B cell (primary cell): ENCODE measurements around the gene PREX1. TPM values are rescaled to one million over a fixed set of nuclear protein-coding genes. Genes with fewer than 3 reads are reported as not detected.

Experiments used
- ATAC-seq: fragments of 200-7000 bp; cut with Tn5 transposase; one replicate; pipeline ENCODE4 v1.10.0; 2021; ENCODE audit warnings: low read depth, mild to moderate bottlenecking, moderate number of reproducible peaks, moderate library complexity
- CTCF ChIA-PET: fragments of 350-600 bp; sonication (Branson Sonifier 250); formaldehyde crosslinking; loops from one replicate; lab custom pipeline; 2021; ENCODE audit warnings: antibody characterized with exemption, inconsistent platforms; lab: Charles Lee
- POLR2A ChIA-PET: fragments of 350-600 bp; sonication (Branson Sonifier 250); formaldehyde crosslinking; loops from one replicate; lab custom pipeline; 2021; ENCODE audit warnings: antibody characterized with exemption; lab: Charles Lee
- DNase-seq: peaks from one replicate; pipeline ENCODE4 v3.0.0; 2013
- H2AFZ ChIP-seq: 2 replicates; pipeline ENCODE4 v1.6.1; 2012; ENCODE audit warnings: mild to moderate bottlenecking, low read depth, low read length; ENCODE audit not compliant: insufficient read depth, poor library complexity, severe bottlenecking
- H3K27ac ChIP-seq, 2 donors: 1 replicate in 1 of 2; 2 replicates in 1 of 2; pipeline ENCODE4 v1.5.1; 2012 to 2013; ENCODE audit warnings: low read length in 2 of 2, mild to moderate bottlenecking in 2 of 2, moderate library complexity in 1 of 2
- H3K27me3 ChIP-seq, 4 experiments: fragments of 200-600 bp in 1 of 4; sonication (generic) in 1 of 4; replicated peaks in 1 of 4; 1 replicate in 2 of 4; 2 replicates in 2 of 4; pipeline versions ENCODE4 v1.6.1 to v1.7.0; 2013 to 2016; ENCODE audit warnings: low read length in 3 of 4, mild to moderate bottlenecking in 2 of 4, mixed read lengths in 1 of 4, moderate library complexity in 1 of 4; ENCODE audit not compliant: insufficient read depth in 4 of 4, control insufficient read depth in 3 of 4; ENCODE audit errors: control extremely low read depth in 1 of 4
- H3K36me3 ChIP-seq, 2 experiments: replicated peaks in 1 of 2; 1 replicate in 1 of 2; 2 replicates in 1 of 2; pipeline versions ENCODE4 v1.6.1 to v1.7.1; 2013; ENCODE audit warnings: low read length in 1 of 2; ENCODE audit not compliant: insufficient read depth in 2 of 2, control insufficient read depth in 1 of 2; ENCODE audit errors: control extremely low read depth in 1 of 2, extremely low read depth in 1 of 2
- H3K4me1 ChIP-seq, 2 donors: fragments of 200-600 bp in 1 of 2; sonication (generic) in 1 of 2; 1 replicate in 1 of 2; 2 replicates in 1 of 2; pipeline versions ENCODE4 v1.5.1 to v1.6.1; 2013 to 2017; ENCODE audit warnings: low read length in 2 of 2; ENCODE audit not compliant: control insufficient read depth in 2 of 2, insufficient read depth in 2 of 2
- H3K4me2 ChIP-seq: replicated peaks from 2 replicates; pipeline ENCODE3; 2012; ENCODE audit warnings: mild to moderate bottlenecking, low read depth, low read length; ENCODE audit not compliant: poor library complexity, severe bottlenecking
- H3K4me3 ChIP-seq, 5 experiments: fragments of 200-600 bp in 1 of 5; sonication (generic) in 1 of 5; 1 replicate in 3 of 5; 2 replicates in 2 of 5; pipeline versions ENCODE4 v1.5.1 to v1.7.0; 2011 to 2016; ENCODE audit warnings: low read length in 4 of 5, mild to moderate bottlenecking in 4 of 5, low read depth in 2 of 5, control low read depth in 1 of 5, moderate library complexity in 1 of 5; ENCODE audit not compliant: insufficient read depth in 1 of 5; ENCODE audit errors: control extremely low read depth in 1 of 5, extremely low read depth in 1 of 5
- H3K79me2 ChIP-seq: fragments of 200-600 bp; sonication (generic); one replicate; pipeline ENCODE4 v1.6.0; 2016; ENCODE audit warnings: low read length; ENCODE audit not compliant: control insufficient read depth, insufficient read depth
- H3K9ac ChIP-seq: fragments of 200-600 bp; sonication (generic); 2 replicates; pipeline ENCODE4 v1.6.1; 2017; ENCODE audit warnings: mild to moderate bottlenecking, low read length, moderate library complexity
- H3K9me3 ChIP-seq, 3 donors: one replicate each; pipeline versions ENCODE4 v1.6.1 to v1.7.1; 2013; ENCODE audit warnings: low read length in 2 of 3; ENCODE audit not compliant: control insufficient read depth in 2 of 3, insufficient read depth in 1 of 3; ENCODE audit errors: control extremely low read depth in 1 of 3
- H4K20me1 ChIP-seq: 2 replicates; pipeline ENCODE4 v1.6.0; 2012; ENCODE audit warnings: mild to moderate bottlenecking, low read length; ENCODE audit not compliant: insufficient read depth, control insufficient read depth, poor library complexity, severe bottlenecking
- H3K27ac Mint-ChIP-seq: one replicate; pipeline ENCODE4 v1.8.0; 2021; ENCODE audit warnings: mixed read lengths
- H3K27me3 Mint-ChIP-seq: one replicate; pipeline ENCODE4 v1.8.0; 2021; ENCODE audit warnings: mixed read lengths
- H3K4me1 Mint-ChIP-seq: one replicate; pipeline ENCODE4 v1.8.0; 2021; ENCODE audit warnings: mixed read lengths
- H3K4me3 Mint-ChIP-seq: one replicate; pipeline ENCODE4 v1.8.0; 2021; ENCODE audit warnings: mixed read lengths
- H3K9me3 Mint-ChIP-seq: one replicate; pipeline ENCODE4 v1.8.0; 2022; ENCODE audit warnings: mixed read lengths; ENCODE audit not compliant: insufficient read depth
- EZH2 ChIP-seq: IDR thresholded peaks from 2 replicates; pipeline ENCODE4 v1.6.1; 2012; ENCODE audit warnings: borderline replicate concordance, low read depth, mild to moderate bottlenecking, moderate library complexity, low read length; ENCODE audit not compliant: insufficient read depth, poor library complexity, severe bottlenecking
- WGBS: methylation state at CpG from one replicate; pipeline ENCODE4 v1.1.5; 2013; ENCODE audit warnings: missing lambda C conversion rate; ENCODE audit not compliant: insufficient coverage; 5-methylcytosine and 5-hydroxymethylcytosine counted together
- intact Hi-C: fragments of 100-400 bp; cut with micrococcal nuclease; formaldehyde crosslinking; loops from one replicate; pipeline ENCODE4 v1.10.0; 2022
- polyA plus RNA-seq: library from polyadenylated mRNA; depleted of rRNA; stranded (reverse); fragments of >200 nt; gene quantifications from 2 replicates; pipeline ENCODE4 v1.2.3, GENCODE V29; 2012
- total RNA-seq, 2 donors: library from RNA; stranded (reverse); fragments of 120-200 nt in 1 of 2; gene quantifications; 1 replicate in 1 of 2; 2 replicates in 1 of 2; pipeline versions ENCODE4 v1.2.3 to v1.2.4, GENCODE V29; 2013 to 2022
- TF ChIP-seq, protein P1 (sequence below): fragments of 200-600 bp; IDR thresholded peaks from one replicate; pipeline ENCODE4 v1.8.0; 2022; ENCODE audit warnings: antibody characterized with exemption, mild to moderate bottlenecking

The PREX1 gene
- total and polyA plus RNA-seq, 2 donors (not counting 1 experiment from before 2014, with no cell fraction given): 79.1 to 99.4 TPM

DNA sequence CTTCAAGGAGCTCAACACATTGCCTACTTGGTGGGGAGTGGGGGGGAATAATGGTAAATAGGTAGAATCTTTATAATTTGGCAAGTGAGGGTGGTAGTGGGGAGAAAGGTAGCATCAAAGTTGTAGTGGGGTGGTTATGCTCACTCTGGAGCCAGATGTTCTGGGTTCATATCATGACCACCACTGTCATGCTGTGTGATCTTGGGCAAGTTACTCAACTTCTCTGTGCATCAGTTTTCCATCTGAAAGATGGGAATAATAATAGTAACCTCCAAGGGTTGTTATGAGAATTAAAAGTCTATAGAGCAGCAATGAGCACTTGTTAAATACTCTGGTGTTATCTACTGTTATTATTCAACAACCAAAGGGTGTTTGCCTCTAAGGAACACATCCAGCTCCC, 22.0 kb upstream of the PREX1 start:
- Mint-ChIP-seq H3K27ac (no peak overlapping the region), H3K4me3 (no peak overlapping the region), H3K9me3 (peaks cover 4% of the 10 kb centered on the region), H3K27me3 (no peaks in the 10 kb centered on the region), H3K4me1 (peaks cover 28% of the 10 kb centered on the region)
- ATAC-seq: no peak
- ChIA-PET POLR2A (no interaction called here), CTCF (interaction anchor here (1.3 kb wide), 1 partner anchor 25 kb away, joined by 4 read pairs; no protein-coding TSS in a partner anchor)
- Histone ChIP-seq H4K20me1 (no peaks in the 10 kb centered on the region), H3K4me3 (no peak overlapping the region), H2AFZ (no peak overlapping the region), H3K9ac (no peak overlapping the region), H3K9me3 (peaks cover 0 to 3% (median 0%) of the 10 kb centered on the region in 3 donors), H3K27ac (no peak overlapping the region), H3K36me3 (no peaks in the 10 kb centered on the region), H3K4me2 (no peak overlapping the region), H3K4me1 (peaks cover 16 to 18% of the 10 kb centered on the region in 2 donors), H3K27me3 (no peaks in the 10 kb centered on the region), H3K79me2 (no peaks in the 10 kb centered on the region)
- DNase-seq: no peak
- TF ChIP-seq EZH2: no peak
- TF ChIP-seq, protein P1, sequence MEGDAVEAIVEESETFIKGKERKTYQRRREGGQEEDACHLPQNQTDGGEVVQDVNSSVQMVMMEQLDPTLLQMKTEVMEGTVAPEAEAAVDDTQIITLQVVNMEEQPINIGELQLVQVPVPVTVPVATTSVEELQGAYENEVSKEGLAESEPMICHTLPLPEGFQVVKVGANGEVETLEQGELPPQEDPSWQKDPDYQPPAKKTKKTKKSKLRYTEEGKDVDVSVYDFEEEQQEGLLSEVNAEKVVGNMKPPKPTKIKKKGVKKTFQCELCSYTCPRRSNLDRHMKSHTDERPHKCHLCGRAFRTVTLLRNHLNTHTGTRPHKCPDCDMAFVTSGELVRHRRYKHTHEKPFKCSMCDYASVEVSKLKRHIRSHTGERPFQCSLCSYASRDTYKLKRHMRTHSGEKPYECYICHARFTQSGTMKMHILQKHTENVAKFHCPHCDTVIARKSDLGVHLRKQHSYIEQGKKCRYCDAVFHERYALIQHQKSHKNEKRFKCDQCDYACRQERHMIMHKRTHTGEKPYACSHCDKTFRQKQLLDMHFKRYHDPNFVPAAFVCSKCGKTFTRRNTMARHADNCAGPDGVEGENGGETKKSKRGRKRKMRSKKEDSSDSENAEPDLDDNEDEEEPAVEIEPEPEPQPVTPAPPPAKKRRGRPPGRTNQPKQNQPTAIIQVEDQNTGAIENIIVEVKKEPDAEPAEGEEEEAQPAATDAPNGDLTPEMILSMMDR: no peak
- intact Hi-C loops: no loop called here

GRCh38 chr20:48849299-48849698, 21.5 kb upstream of the PREX1 start:
- peaks cover 4% of the 10 kb centered on the region for H3K9me3 Mint-ChIP-seq
- CTCF ChIA-PET: interaction anchor here (1.4 kb wide), 1 partner anchor 8 kb away, joined by 3 read pairs; no protein-coding TSS in a partner anchor
- no peak overlapping the region for H3K4me3 Mint-ChIP-seq

More at GRCh38 chr20:48849299-48849698, 21.5 kb upstream of the PREX1 start:
- H3K27me3 Mint-ChIP-seq: no peaks in the 10 kb centered on the region
- Histone ChIP-seq H3K9me3 (peaks cover 0 to 3% (median 0%) of the 10 kb centered on the region in 3 donors), H3K9ac (no peak overlapping the region), H3K79me2 (no peaks in the 10 kb centered on the region), H3K27me3 (no peaks in the 10 kb centered on the region), H3K27ac (no peak overlapping the region), H3K36me3 (no peaks in the 10 kb centered on the region), H3K4me2 (no peak overlapping the region), H3K4me1 (peaks cover 16 to 18% of the 10 kb centered on the region in 2 donors), H3K4me3 (no peak overlapping the region), H4K20me1 (no peaks in the 10 kb centered on the region), H2AFZ (no peak overlapping the region)
- peaks cover 28% of the 10 kb centered on the region for H3K4me1 Mint-ChIP-seq
- ATAC-seq: no peak
- intact Hi-C loops: no loop called here
- no peak overlapping the region for H3K27ac Mint-ChIP-seq
- WGBS: no CpG with 5 or more reads among the region's 2 CpGs
- DNase-seq: no peak
- POLR2A ChIA-PET: no interaction called here
- TF ChIP-seq, protein P1: no peak
